Measurements from ENCODE around the gene ADCK1.

GRCh38 chr14:77883131-77883846 lies 83.4 kb downstream of the ADCK1 start:
- TF ChIP-seq CTCF (IDR thresholded peaks at IDR 0.05) (no peak), POLR2AphosphoS5 (IDR thresholded peaks at IDR 0.05) (no peak), EP300 (IDR thresholded peaks at IDR 0.05) (no peak)
